Thyroid gland (tissue), 4 donors: Measurements from ENCODE around the gene DNAL4. TPM values are rescaled to one million over a fixed set of nuclear protein-coding genes. Genes with fewer than 3 reads are reported as not detected.

Experiments
- DNase-seq, 2 donors: peaks; one replicate each; pipeline ENCODE4 v3.0.0-alpha.2; 2019
- H3K27ac ChIP-seq, 3 donors: fragments of 200-600 bp; sonication (generic); 1 replicate in 2 of 3; 2 replicates in 1 of 3; pipeline ENCODE4 v1.5.1; 2016 to 2019; ENCODE audit warnings: mild to moderate bottlenecking in 1 of 3, moderate library complexity in 1 of 3
- H3K27me3 ChIP-seq: fragments of 200-600 bp; sonication (generic); one replicate; pipeline ENCODE4 v1.5.1; 2019
- H3K36me3 ChIP-seq, 2 donors: fragments of 200-600 bp; sonication (generic); one replicate each; pipeline ENCODE4 v1.5.1; 2016 to 2019
- H3K4me1 ChIP-seq, 2 donors: fragments of 200-600 bp; sonication (generic); one replicate each; pipeline ENCODE4 v1.5.1; 2017 to 2019
- H3K4me3 ChIP-seq, 3 donors: fragments of 200-600 bp; sonication (generic); replicated peaks in 1 of 3; 1 replicate in 2 of 3; 2 replicates in 1 of 3; pipeline ENCODE4 v1.5.1; 2016; ENCODE audit warnings: mild to moderate bottlenecking in 1 of 3
- H3K9me3 ChIP-seq: fragments of 200-600 bp; sonication (generic); one replicate; pipeline ENCODE4 v1.5.1; 2017
- POLR2A ChIP-seq, 2 donors: fragments of 450-650 bp; IDR thresholded peaks; one replicate each; pipeline ENCODE4 v1.6.1; 2017; ENCODE audit warnings: antibody characterized with exemption in 2 of 2, mild to moderate bottlenecking in 2 of 2, moderate library complexity in 1 of 2
- WGBS, 2 donors: methylation state at CpG; one replicate each; pipeline ENCODE4 v1.1.5; 2017; 5-methylcytosine and 5-hydroxymethylcytosine counted together
- intact Hi-C: fragments of 100-400 bp; cut with DNase I; formaldehyde crosslinking; loops from one replicate; pipeline ENCODE4 v1.15.1; 2023
- total RNA-seq, 4 donors: library from RNA; depleted of rRNA; stranded (reverse); fragments of >200 nt; gene quantifications; one replicate each; pipeline ENCODE4 v1.2.3, GENCODE V29; 2016
- TF ChIP-seq, protein P1 (sequence below), 6 experiments: fragments of 200-600 bp in 3 of 6; fragments of 450-650 bp in 3 of 6; sonication (generic) in 3 of 6; IDR thresholded peaks; one replicate each; pipeline ENCODE4 v1.5.1; 2016 to 2019; ENCODE audit warnings: antibody characterized with exemption in 6 of 6, mild to moderate bottlenecking in 2 of 6, inconsistent platforms in 1 of 6, moderate library complexity in 1 of 6

DNAL4 gene
- total RNA-seq, 4 donors from 2014 or later = 30.9 to 50.0 (median 37.9) TPM

DNA sequence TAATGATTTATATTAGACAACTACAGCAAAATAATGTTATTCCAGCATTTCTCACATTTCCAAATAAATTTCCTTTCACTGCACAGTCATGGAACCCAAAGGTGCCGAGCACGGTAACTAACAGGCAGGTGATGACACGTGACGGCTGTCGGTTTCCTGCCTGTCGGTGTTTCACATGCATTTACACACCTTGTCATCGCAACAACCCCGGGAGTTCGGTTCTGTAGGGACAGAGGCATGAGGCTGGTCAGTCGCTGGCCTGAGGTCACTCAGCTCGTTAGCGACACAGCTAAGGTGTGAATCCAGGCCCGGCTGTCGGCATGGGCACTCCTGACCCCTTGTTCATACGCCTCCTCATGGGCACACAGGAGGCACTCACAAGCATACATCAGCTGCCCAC, 9.9 kb downstream of the DNAL4 start:
- Histone ChIP-seq H3K27me3 (no peaks in the 10 kb centered on the region), H3K4me3 (no peak overlapping the region), H3K36me3 (peaks cover 16 to 19% of the 10 kb centered on the region in 2 donors), H3K4me1 (peaks cover 8 to 22% of the 10 kb centered on the region in 2 donors), H3K9me3 (no peaks in the 10 kb centered on the region), H3K27ac (no peak overlapping the region)
- TF ChIP-seq, protein P1, sequence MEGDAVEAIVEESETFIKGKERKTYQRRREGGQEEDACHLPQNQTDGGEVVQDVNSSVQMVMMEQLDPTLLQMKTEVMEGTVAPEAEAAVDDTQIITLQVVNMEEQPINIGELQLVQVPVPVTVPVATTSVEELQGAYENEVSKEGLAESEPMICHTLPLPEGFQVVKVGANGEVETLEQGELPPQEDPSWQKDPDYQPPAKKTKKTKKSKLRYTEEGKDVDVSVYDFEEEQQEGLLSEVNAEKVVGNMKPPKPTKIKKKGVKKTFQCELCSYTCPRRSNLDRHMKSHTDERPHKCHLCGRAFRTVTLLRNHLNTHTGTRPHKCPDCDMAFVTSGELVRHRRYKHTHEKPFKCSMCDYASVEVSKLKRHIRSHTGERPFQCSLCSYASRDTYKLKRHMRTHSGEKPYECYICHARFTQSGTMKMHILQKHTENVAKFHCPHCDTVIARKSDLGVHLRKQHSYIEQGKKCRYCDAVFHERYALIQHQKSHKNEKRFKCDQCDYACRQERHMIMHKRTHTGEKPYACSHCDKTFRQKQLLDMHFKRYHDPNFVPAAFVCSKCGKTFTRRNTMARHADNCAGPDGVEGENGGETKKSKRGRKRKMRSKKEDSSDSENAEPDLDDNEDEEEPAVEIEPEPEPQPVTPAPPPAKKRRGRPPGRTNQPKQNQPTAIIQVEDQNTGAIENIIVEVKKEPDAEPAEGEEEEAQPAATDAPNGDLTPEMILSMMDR (IDR thresholded peaks at IDR 0.05) = no peak
- intact Hi-C loops = loop anchor here (5.0 kb wide), 1 partner anchor 58 kb away; the partner anchor contains the start of gene NPTXR
- no peak for DNase-seq
- WGBS, 2 donors = 90 to 92% methylated on average over 15 of the region's 15 CpGs

DNA sequence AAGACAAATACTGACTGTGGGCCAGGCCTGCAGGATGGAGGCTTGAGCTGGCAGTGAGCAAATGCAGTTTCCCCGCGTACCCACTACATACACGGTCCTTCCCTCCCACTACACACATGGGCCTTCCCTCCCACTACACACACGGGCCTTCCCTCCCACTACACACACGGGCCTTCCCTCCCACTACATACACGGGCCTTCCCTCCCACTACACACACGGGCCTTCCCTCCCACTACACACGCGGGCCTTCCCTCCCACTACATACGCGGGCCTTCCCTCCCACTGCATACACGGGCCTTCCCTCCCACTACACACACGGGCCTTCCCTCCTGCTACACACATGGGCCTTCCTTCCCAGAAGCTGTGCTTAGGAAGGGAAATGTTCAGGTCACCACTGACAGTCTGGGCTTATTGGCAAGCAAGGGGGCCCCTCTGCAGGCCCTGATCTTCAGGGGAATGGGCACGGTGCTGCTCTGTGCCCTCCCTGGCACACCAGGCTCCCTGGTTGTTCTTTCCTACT, 10.8 kb downstream of the DNAL4 start:
- intact Hi-C loops = loop anchor here (5.0 kb wide), 1 partner anchor 59 kb away; the partner anchor contains the start of gene NPTXR
- WGBS, 2 donors = 65 to 80% methylated on average over 14 of the region's 14 CpGs
- no peak for DNase-seq

DNA sequence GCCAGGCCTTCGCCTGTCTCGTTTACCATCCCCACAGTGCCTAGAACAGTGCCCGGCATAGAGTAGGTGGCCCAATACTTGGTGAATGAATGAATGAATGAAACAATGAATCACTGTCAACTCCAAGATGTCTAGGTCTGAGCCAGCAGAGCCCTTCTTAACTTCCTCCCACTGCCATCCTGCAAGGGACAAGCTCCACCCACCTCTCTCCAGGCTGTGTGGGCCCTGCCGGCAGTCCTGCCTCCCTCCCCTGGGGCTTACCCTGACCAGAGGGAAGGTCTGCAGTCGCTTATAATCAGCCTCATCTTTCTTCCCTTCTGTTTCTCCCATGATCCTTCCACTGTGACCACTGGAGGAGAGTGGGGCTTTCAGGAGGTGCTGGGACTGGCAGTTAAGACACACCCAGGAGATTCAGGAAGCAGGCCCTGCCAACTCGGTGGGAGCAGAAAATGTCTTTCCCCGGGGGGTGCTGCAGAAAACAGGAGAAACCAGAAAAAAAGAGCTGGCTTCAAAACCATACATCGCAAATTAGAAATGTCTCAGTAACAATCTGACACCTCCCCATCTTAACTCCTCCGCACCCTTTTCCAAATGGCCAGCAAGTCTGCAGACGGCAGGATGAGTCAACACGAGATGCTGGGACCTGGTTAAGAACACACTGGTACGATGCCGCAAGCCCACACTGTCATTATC, 11.4 kb downstream of the DNAL4 start:
- Histone ChIP-seq H3K9me3 (no peaks in the 10 kb centered on the region), H3K27me3 (no peaks in the 10 kb centered on the region), H3K36me3 (peaks cover 16 to 19% of the 10 kb centered on the region in 2 donors), H3K4me1 (peaks cover under 1 to 9% of the 10 kb centered on the region in 2 donors), H3K27ac (no peak overlapping the region), H3K4me3 (no peak overlapping the region)
- intact Hi-C loops = loop anchor here (5.0 kb wide), 1 partner anchor 60 kb away; the partner anchor contains the start of gene NPTXR
- 71 to 76% methylated on average over 13 of the region's 13 CpGs for WGBS, 2 donors
- TF ChIP-seq POLR2A (IDR thresholded peaks at IDR 0.05) = no peak
- TF ChIP-seq, protein P1 (IDR thresholded peaks at IDR 0.05) = no peak
- no peak for DNase-seq

More for the DNA sequence above, 10.8 kb downstream of the DNAL4 start:
- Histone ChIP-seq H3K27ac (no peak overlapping the region), H3K36me3 (peaks cover 16 to 19% of the 10 kb centered on the region in 2 donors), H3K9me3 (no peaks in the 10 kb centered on the region), H3K4me3 (no peak overlapping the region), H3K27me3 (no peaks in the 10 kb centered on the region), H3K4me1 (peaks cover 7 to 16% of the 10 kb centered on the region in 2 donors)
- TF ChIP-seq POLR2A (IDR thresholded peaks at IDR 0.05) = no peak
- TF ChIP-seq, protein P1 (IDR thresholded peaks at IDR 0.05) = no peak

DNA sequence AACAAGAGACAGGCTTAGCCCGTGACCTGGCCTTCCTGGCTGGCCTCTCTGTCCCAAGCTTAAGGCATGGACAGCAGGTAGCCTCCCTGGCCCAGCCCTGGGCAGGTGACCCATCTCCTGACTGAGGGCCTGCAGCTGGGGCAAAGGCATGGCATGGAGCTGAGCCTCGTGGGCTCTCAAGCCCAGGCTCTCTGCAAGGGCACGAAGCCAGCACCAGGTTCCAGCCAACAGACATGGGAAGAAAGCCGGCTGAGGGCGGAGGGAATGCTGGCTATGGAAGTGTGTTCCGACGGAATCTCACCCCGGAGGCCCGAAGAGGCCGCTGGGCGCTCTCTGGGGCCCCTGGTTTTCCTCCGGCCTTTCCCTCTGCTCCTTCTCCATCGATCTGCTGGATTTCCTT, 12.9 kb downstream of the DNAL4 start:
- H3K36me3 ChIP-seq = peaks cover 16 to 19% of the 10 kb centered on the region in 2 donors
- WGBS, 2 donors = 92 to 95% methylated on average over 10 to 11 of the region's 13 CpGs
- intact Hi-C loops = loop anchor here (5.0 kb wide), 1 partner anchor 61 kb away; the partner anchor contains the start of gene NPTXR
- no peaks in the 10 kb centered on the region for H3K27me3 ChIP-seq
- no peak overlapping the region for H3K27ac ChIP-seq
- H3K4me1 ChIP-seq = peaks cover 0 to 7% of the 10 kb centered on the region in 2 donors
- no peaks in the 10 kb centered on the region for H3K9me3 ChIP-seq
- no peak for TF ChIP-seq POLR2A (IDR thresholded peaks at IDR 0.05)
- TF ChIP-seq, protein P1 (IDR thresholded peaks at IDR 0.05) = no peak
- DNase-seq = no peak
- H3K4me3 ChIP-seq = no peak overlapping the region
